NCI-H748 treated with DMSO at 0.1 percent for 48 hours (cell line): ENCODE measurements around the gene TMA16.
A peak's percentile ranks its signal among the peaks of the same experiment; 100 is the strongest.
"Not testable (repeated sequence)": the region's sequence is repeated elsewhere in the genome, so short reads cannot be mapped to it uniquely, and the experiment has no call there.

Experiments
- DNase-seq: peaks from one replicate; lab custom pipeline; 2025; lab: John Stamatoyannopoulos, UW

TMA16 gene

GRCh38 chr4:163515198-163515597 lies 20.7 kb downstream of the TMA16 start:
- no peak for DNase-seq

- no peak for DNase-seq
Observed at GRCh38 chr4:163523791-163524365, 29.4 kb downstream of the TMA16 start.

DNA sequence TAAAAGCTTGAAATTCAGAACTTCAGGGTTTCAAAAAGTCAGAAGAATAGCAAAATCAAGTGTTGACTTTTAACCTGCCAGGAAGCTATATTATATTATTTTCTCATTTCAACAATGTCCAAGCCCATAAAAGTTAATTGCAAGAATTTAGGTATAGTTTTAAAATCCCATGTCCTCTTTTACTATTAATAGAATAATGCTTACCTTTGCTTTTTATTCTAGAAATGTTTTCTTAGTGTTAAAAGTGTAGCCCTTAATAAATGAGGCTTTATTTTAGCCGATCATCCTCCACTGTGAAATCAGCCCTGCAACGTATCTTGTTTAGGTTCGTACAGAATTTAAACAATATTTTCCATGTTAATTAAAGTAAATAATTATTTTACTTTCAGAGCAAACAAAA lies 31.5 kb downstream of the TMA16 start:
- no peak for DNase-seq

- DNase-seq = no peak
Observed at GRCh38 chr4:163527172-163527571, 32.7 kb downstream of the TMA16 start.

DNA sequence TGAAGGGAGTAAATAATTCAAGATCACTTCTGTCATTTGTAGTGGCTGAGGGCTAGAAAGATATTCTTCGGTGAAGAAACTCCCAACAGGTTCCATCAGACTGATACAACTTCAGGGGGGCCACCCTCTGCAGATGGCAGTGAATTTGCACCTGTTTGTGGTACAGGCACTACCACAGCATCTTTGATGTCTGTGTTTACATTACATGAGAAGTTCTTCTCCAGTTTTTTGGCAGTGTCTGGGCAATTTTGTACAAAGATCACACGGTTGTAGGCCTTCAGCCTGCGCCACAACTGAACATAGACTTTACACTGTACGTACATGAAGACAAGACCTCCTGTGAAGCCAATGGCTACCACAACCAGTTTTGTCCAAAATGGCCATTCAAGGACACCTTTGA lies 34.2 kb downstream of the TMA16 start:
- DNase-seq = no peak

GRCh38 chr4:163534056-163534455 lies 39.6 kb downstream of the TMA16 start:
- DNase-seq = no peak

DNA sequence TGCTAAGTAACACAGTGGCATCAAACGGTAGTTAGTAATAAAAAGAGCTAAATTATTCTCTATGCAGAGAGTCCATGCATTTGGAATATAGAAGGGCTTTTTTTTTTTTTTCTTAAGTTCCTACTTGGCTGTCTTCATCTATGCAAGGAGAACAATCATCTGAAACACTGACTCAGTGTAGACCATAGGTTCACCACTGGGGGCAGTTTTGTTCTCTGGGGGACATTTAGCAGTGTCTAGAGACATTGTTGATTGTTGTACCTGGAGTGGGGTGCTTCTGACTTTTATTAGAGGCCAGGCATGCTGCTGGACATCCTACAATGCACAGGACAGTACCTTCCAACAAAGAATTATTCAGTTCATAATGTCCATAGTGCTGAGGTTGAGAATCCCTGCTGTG lies 41.2 kb downstream of the TMA16 start:
- DNase-seq = no peak

- no peak for DNase-seq
Observed at GRCh38 chr4:163536091-163536490, 41.6 kb downstream of the TMA16 start.

GRCh38 chr4:163537114-163537513 lies 42.6 kb downstream of the TMA16 start:
- DNase-seq = no peak

DNA sequence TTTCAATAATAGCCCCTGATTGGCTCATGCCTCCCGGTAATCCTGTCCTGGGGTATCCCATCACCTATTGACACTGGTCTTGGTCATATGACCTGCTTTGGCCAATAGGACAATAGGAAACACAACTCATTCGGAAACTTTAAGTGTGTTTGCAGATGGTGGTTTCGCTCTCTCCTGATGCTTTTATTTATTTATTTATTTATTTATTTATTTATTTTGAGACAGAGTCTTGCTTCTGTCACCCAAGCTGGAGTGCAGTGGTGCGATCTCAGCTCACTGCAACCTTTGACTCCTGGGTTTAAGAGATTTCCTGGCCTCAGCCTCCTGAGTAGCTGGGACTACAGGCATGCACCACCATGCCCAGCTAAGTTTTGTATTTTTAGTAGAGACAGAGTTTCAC lies 44.3 kb downstream of the TMA16 start:
- not testable (repeated sequence) for DNase-seq

GRCh38 chr4:163540448-163540847 lies 46.0 kb downstream of the TMA16 start:
- DNase-seq = no peak

DNA sequence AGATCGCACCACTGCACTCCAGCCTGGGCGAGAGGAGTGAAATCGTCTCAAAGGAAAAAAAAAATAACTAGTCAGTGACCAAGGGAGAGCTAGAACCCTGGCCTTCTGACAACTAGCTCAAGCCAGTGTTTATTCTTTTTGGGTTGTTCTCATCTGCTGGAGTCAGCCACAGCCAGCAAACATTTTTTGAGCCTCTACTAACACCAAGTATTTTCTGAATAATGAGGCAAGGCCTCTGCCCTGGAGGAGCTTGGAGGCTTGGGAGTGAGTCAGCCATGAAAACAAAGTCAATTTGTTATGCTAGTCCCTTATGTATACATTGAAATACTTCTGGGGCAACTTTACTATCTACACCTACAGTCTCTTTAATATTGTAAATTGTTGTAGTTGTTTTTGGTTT lies 46.5 kb downstream of the TMA16 start:
- DNase-seq = no peak

DNA sequence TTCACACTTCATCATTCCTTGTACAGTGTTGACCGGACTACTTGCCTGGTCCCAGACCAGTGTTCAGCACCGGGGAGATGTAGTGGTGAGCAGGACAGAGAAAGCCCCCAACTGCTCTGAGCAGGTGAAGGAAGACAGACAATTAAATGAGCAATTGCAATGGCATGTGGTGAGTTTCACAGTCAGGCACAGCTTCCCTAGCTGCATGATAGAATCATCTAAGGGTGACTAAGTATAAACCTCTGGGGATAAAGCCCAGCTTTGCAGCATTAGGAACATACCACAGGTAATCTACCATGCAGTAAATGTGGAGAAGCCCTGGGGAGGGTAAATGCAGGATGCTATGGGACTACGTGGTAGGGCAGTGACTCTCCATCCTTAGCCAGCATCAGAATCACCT lies 47.8 kb downstream of the TMA16 start:
- DNase-seq = no peak

- no peak for DNase-seq
Observed at GRCh38 chr4:163544407-163545038, 50.0 kb downstream of the TMA16 start.

DNA sequence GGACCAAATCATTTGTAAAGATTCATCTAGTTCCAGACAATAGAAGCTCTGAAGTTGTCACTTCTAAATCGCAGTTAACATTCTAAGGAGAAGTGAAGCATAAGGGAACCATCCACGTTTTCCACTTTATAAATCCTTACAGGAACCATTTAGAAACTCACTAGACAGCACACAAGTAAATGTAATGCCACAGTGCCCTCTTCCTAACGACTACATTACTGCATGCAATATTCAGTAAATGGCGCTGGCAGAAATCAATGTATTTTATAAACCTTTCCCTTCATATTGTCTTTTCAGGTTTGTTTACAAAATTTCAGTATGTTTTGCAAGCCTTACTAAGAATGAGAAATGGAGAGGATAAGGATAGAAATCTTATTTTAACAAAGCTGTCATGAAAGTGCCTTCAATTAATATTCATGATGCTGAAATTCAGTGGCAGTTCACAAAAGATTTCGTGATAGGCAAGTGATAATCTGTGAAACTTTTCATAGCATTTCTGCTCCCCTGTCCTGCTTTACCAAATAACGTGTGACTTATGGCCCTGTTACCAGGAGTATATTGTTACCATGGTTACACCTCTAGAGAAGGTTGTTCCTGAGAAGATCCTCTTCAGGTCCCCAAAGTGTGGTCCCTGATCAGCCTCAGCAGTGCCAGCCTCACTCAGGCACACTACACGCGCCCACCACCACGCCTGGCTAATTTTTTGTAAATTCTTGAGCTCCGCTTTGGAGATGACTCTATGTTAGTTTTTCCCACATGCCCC lies 54.2 kb downstream of the TMA16 start:
- DNase-seq = peak; percentile 29

DNA sequence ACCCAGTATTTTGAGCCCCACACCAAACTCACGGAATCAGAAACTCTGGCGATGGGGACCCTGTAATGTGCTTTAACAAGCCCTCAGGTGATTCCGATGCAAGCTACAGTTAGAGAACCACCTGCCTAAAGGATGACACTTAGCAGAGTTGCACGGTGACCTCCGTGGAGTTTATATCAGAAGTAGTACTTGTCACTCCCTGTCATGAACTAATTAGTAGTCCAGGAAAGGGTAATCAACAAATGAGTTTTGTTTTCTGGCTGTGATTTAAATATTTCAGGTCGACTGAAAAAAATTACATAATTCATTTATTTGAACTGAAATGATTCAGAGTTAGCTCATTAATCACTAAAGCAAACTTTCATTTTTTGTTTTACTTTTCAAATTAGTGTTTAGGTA lies 56.4 kb downstream of the TMA16 start:
- no peak for DNase-seq

- DNase-seq = no peak
Observed at GRCh38 chr4:163553146-163553545, 58.7 kb downstream of the TMA16 start.

DNA sequence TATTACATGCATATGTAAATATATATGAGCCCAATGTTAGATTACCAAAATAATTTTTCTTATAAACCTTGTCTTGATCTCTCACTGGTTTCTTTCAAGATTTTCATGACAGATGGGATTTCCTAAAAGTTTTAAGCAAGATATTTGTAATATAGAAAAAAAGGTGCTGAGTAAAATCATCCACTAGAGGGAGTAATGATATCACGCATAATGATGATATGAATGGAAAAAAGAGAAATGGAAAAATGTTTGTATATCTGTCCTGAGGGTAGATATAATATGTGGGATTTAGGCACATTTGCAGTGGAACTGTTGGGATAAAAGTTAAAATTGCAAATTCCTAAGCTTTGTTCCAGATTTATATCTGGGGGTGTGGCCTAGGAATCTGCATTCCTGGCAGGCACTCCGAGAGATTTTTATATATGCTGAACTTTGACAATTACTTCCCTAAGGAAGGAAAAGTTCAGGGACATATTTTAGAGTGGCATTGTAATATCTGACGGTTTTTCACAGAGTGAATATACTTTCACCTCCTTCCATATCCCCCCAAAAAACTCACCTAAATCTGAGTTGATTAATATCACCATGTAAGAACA lies 60.5 kb downstream of the TMA16 start:
- peak; percentile 4 for DNase-seq

DNA sequence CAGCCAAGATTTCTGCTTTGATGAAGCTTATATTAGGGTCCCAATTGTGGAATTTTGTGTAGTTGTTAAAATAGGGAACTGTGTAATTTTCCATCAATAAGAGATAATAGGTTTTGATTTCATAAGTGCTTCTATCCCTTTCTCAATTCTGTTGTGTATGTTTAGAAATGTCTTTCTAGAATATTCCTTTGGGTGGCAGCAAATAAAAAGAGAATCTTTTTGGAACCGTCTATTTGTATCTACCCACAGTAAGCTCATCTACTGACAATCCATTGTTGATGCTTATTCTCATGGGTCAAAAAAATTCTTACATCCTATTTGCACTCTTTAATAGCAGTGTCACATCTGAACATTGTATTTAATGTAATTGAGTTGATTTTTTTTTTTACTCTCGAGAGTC lies 61.7 kb downstream of the TMA16 start:
- DNase-seq = peak; percentile 4

DNA sequence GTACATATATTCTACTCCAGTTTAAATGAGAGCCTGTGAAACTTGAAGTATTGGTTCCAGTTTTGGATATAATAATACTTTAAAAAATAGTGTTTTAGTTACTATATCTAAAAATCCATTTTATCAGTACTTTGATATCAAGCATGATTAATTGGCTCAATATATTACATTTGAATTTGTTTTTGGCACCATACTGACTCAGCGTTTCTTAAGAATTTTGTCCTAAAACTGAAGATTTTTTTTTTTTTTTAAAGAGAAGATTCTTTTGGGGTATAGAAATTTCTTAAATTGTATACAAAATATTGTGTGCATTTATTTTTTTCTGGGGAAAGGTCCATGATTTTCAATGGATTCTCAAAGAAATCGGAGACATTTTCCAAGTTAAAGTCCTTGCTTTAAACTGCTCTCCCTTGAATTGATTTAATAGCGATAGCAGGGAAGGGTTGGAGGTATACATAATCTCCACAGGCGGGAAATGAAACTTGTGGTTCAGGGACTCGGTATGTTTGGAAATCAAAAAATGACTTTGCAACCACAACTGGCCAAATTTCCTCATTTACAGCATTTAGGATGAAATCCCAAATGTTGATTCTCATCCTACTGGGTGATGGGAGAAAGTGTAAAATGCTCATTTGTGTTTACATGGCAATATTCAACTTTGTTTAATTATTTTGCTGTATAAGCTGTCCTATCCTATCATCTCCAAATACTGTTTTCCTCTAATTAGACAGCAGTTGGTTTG lies 62.3 kb downstream of the TMA16 start:
- no peak for DNase-seq

- peak; percentile 4 for DNase-seq
Observed at GRCh38 chr4:163558539-163559044, 64.1 kb downstream of the TMA16 start.

- no peak for DNase-seq
Observed at GRCh38 chr4:163562496-163562895, 68.0 kb downstream of the TMA16 start.
